NCI-H2029 (cell line): ENCODE data around the gene CDY2A.
"Not testable (repeated sequence)": the region's sequence is repeated elsewhere in the genome, so short reads cannot be mapped to it uniquely, and the experiment has no call there.

Experiments used
- DNase-seq: peaks from one replicate; lab custom pipeline; 2025; lab: John Stamatoyannopoulos, UW

The CDY2A gene, protein sequence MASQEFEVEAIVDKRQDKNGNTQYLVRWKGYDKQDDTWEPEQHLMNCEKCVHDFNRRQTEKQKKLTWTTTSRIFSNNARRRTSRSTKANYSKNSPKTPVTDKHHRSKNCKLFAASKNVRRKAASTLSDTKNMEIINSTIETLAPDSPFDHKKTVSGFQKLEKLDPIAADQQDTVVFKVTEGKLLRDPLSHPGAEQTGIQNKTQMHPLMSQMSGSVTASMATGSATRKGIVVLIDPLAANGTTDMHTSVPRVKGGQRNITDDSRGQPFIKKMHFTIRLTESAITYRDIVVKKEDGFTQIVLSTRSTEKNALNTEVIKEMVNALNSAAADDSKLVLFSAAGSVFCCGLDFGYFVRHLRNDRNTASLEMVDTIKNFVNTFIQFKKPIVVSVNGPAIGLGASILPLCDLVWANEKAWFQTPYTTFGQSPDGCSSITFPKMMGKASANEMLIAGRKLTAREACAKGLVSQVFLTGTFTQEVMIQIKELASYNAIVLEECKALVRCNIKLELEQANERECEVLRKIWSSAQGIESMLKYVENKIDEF

DNA sequence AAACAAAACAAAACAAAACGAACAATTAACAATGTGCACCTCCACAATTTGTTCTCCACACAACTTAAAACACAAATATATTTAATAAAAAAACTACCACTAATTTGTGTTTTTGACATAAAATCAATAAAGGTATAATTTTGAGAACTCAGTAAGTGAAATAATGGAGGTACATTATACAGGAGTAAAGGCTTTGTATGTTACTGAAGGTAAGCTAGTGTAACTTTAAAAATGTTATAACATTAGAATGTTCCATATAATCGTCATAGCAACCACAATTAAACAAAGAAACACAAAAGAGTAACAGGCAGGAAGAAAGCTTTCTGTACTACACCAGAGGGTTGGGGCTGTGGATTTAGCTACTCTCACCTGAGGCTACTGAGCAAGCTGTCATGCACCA is at the start of gene CDY2A:
Gene CDY2A (plus strand): TSS at position 301 of the 400 bp plus-strand sequence. CDS start 328 bp downstream, outside the sequence.
- DNase-seq, result not testable (repeated sequence)

DNA sequence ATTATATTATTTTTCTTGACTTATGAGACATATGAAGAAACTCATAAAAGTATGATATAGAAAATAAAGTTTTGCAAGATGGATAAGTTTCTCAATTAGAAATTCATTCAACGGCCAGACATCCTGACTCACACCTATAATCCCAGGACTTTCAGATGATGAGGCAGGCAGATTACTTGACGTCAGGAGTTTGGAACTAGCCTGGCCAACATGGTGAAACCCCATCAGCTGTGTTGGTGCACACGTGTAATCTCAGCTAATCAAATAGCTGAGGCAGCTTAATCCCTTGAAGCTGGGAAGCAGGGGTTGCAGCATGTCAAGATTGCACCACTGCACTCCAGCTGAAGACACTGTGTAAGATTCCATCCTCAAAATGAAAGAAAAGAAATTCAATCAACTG is 28.0 kb upstream of the CDY2A start:
- not testable (repeated sequence) for DNase-seq

DNA sequence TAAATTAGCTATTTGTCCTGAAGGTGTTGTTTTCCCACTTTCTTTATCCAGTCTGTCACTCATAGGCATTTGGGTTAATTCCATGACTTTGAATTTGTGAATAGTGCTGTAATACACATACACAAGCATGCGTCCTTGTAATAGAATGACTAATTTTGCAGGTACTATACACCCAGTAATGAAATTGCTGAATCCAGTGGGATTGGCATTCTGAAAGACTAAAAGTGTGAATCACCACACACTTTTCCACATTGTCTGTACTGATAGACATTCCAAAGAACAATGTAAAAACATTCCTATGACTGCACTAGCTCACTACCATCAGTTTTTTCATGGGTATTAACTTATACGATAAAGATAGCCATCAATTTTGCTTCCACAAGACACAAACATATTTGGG is 27.3 kb upstream of the CDY2A start:
- not testable (repeated sequence) for DNase-seq

DNA sequence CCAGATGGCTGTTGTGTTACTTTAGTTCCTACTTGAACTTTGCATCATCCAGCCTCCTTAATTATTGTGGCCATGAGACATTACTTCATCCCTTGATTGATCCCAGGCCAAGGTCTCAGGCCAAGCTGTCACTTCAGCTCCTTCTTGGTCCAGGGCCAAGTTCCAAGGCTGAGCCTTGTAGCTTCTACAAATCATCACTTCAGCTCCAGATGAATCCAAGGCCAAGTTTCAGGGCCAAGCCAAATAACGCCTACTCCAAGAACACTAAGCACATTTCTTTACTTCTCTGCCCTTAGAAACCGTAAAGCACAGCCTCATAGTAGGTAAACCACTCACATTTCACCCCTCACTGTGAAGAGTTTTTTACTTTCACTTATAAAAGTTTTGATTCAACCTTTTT is 1.7 kb upstream of the CDY2A start:
- DNase-seq, result not testable (repeated sequence)

GRCh38 chrY:18028845-18029244 is 3.3 kb downstream of the CDY2A start:
- not testable (repeated sequence) for DNase-seq

GRCh38 chrY:18030178-18030577 is 4.6 kb downstream of the CDY2A start:
- not testable (repeated sequence) for DNase-seq

DNA sequence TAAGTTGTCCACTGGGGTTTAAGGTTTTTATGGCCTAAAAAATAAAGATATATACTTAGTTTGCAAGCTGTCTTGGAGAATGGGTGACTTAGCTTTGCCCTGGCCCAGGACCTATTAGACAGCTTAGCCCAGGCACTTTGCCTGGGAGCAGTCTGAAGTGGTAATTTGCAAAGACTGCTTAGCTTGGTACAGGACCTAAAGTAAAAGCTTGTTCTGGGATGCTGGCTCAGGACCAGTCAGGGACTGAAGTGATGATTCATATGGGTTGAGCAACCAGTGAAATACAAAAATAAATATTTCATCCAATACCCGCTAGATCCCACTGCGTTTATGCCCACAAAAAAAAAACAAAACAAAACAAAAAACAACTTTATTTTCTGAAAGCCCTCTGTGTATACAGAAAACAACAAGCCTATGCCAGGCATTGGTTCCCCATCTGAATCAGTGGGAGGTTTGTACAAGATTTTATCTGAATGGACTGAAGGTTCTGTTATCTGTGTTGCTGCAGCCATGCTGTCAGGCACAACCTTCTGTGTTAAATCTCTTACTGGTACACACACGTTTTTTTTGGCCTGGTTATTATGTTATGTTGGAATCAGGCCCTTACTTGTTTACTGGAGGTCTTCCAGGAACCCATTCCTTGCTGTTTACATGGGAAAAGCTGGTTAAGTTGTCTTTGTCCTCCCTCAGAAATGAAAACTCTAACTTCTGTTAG is 8.7 kb downstream of the CDY2A start:
- DNase-seq, result not testable (repeated sequence)

DNA sequence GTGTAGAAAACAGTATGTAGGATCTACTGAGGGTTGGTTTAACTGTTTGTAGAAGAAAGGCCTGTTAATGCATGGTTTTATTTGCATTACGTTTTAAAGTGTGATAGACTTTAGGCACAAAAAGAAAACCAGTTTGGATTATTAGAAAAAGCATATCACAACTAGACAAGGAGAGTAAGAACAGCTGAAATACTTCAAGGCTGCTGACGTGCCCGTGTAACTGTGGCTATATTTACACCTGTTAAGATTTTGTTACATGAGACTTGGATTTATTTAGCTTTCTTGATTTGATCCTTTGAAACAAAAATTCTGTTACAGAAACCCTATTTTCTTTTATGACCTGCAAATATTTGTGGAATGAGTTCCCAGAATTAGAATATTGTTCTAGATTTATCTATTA is 9.3 kb downstream of the CDY2A start:
- not testable (repeated sequence) for DNase-seq

DNA sequence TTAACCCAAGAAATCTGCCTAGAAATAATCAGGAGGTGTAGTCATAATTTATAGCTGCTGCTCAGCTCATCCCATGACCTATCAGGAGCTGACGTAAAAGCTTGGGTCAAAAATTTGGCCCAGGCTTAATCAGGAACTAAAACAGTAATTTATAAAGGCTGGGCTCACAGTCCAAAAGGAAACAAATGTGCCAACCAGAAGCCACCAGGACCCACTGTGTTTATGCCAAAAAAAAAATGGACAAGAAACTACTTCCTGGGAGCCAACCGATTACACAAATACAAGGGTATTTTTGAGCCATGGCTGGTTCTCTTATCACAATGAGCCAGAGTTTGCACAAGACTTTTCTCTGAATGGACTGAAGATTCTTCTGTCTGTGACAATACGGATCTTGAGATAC is 19.4 kb downstream of the CDY2A start:
- not testable (repeated sequence) for DNase-seq

GRCh38 chrY:18048149-18049040 is 22.8 kb downstream of the CDY2A start:
- DNase-seq, result not testable (repeated sequence)

GRCh38 chrY:18049061-18049460 is 23.5 kb downstream of the CDY2A start:
- not testable (repeated sequence) for DNase-seq

GRCh38 chrY:18056473-18056872 is 30.9 kb downstream of the CDY2A start:
- not testable (repeated sequence) for DNase-seq

- not testable (repeated sequence) for DNase-seq
Observed at GRCh38 chrY:18073464-18073863, 47.9 kb downstream of the CDY2A start.
